ENCODE data around the gene CHCHD2. TPM values are rescaled to one million over a fixed set of nuclear protein-coding genes. Genes with fewer than 3 reads are reported as not detected.

Gene CHCHD2
- total and polyA plus RNA-seq, 9 of the 15 experiments (the other 6 are each of a cell fraction or from before 2014, with no cell fraction given): 145 to 1,044 (median 648) TPM

GRCh38 chr7:56062382-56062781 lies 43.9 kb downstream of the CHCHD2 start (continued):
- no peak for TF ChIP-seq TSHZ1 (CRISPR knock-in tag; IDR thresholded peaks at IDR 0.05)
- peak; percentile 79 for TF ChIP-seq JUN (IDR thresholded peaks at IDR 0.05; ENCODE audit: borderline replicate concordance, low read depth, low read length)
- no peak for TF ChIP-seq JUN (CRISPR knock-in tag; IDR thresholded peaks at IDR 0.05; ENCODE audit: borderline replicate concordance)

GRCh38 chr7:56053993-56054392 lies 52.3 kb downstream of the CHCHD2 start:
- BruUV-seq (replicated peaks): no TSS peak
- Histone ChIP-seq H3K4me3 (peak overlapping the region; percentile 82; the same call in 1 of the 2 replicates), H3K79me2 (ENCODE audit: control insufficient read depth, insufficient read depth, low read length) (peaks cover 88% of the 10 kb centered on the region), H3K9ac (ENCODE audit: insufficient read depth in 1 of 2, low read depth in 2 of 2, low read length in 2 of 2) (peak overlapping the region in 1 of 2 experiments; percentile 94; a peak in 1 of 4 replicates), H3K36me3 (ENCODE audit: control insufficient read depth, insufficient read depth, low read length) (peaks cover 62% of the 10 kb centered on the region), H3K4me1 (replicated peaks in 1 of 2; ENCODE audit: control insufficient read depth in 2 of 2, insufficient read depth in 2 of 2, low read length in 2 of 2) (peaks cover 18 to 20% of the 10 kb centered on the region in 2 experiments), H3K9me3 (replicated peaks; ENCODE audit: control insufficient read depth, insufficient read depth, low read depth, low read length) (no peaks in the 10 kb centered on the region), H3K27me3 (ENCODE audit: control insufficient read depth in 2 of 2, insufficient read depth in 2 of 2, low read length in 2 of 2) (no peaks in the 10 kb centered on the region), H4K20me1 (replicated peaks; ENCODE audit: control insufficient read depth, insufficient read depth, low read length) (no peaks in the 10 kb centered on the region), H2AFZ (ENCODE audit: low read depth, low read length) (no peak overlapping the region), H3K9me1 (ENCODE audit: control insufficient read depth, insufficient read depth, low read length) (no peaks in the 10 kb centered on the region), H3K27ac (ENCODE audit: extremely low read depth, low read depth, low read length) (peak overlapping the region; percentile 92; the same call in 2 of the 3 replicates), H3K4me2 (ENCODE audit: insufficient read depth, low read length) (peak overlapping the region; percentile 47)
- DNase-seq (ENCODE audit: extremely low read depth in 1 of 4, low spot score in 3 of 4): no peak
- intact Hi-C loops (cut with micrococcal nuclease) (no loop called here), in situ Hi-C loops (cut with MboI) (no loop called here)
- 25% methylated on average over 2 of the region's 2 CpGs for WGBS (ENCODE audit: insufficient coverage, low coverage, missing lambda C conversion rate)
- ATAC-seq: no peak
- no peak for FAIRE-seq
- ChIA-PET POLR2A (interaction anchor here (0.6 to 1.9 kb wide), 6 partner anchors 8 to 425 kb away, joined by 3 to 12 read pairs (median 5); partner anchors contain the start of gene SUMF2), CTCF (ENCODE audit: low intra/inter-chr PET ratio) (no interaction called here)
- TF ChIP-seq MAZ (CRISPR knock-in tag; conservative IDR thresholded peaks at IDR 0.05 in 1 of 2, IDR thresholded peaks at IDR 0.05 in 1 of 2) (no peak), ZNF764 (CRISPR knock-in tag; IDR thresholded peaks at IDR 0.05; ENCODE audit: low read depth) (no peak), HNRNPL (IDR thresholded peaks at IDR 0.05; ENCODE audit: low read depth, low read length) (no peak), TAL1 (IDR thresholded peaks at IDR 0.05) (no peak), ZEB2 (IDR thresholded peaks at IDR 0.05) (no peak), EWSR1 (IDR thresholded peaks at IDR 0.05; ENCODE audit: borderline replicate concordance, low read depth, partially characterized antibody) (no peak), ATF2 (CRISPR knock-in tag; IDR thresholded peaks at IDR 0.05) (no peak), ETV1 (tag; conservative IDR thresholded peaks at IDR 0.05; ENCODE audit: low read depth) (no peak), NFE2 (IDR thresholded peaks at IDR 0.05; ENCODE audit: low read depth) (no peak), MAFF (IDR thresholded peaks at IDR 0.05; ENCODE audit: low read length) (no peak), MEIS2 (IDR thresholded peaks at IDR 0.05; ENCODE audit: partially characterized antibody) (peak; percentile 70), GABPB1 (CRISPR knock-in tag; IDR thresholded peaks at IDR 0.05) (no peak)

All from K562 (cell line).